GM18951 (cell line): ENCODE data around the gene COL1A2.

Experiments used
- POLR2A ChIP-seq: IDR thresholded peaks from 4 replicates; pipeline ENCODE4 v1.6.1; 2011; ENCODE audit warnings: mild to moderate bottlenecking; ENCODE audit not compliant: insufficient read length, insufficient read depth; ENCODE audit errors: extremely low read depth
- in situ Hi-C: fragments of 300-500 bp; cut with MboI; formaldehyde crosslinking; loops from one replicate; pipeline ENCODE4 v1.12.0; 2022; ENCODE audit warnings: low sequenced_read_pairs, mixed read lengths, inconsistent platforms; ENCODE audit not compliant: unreplicated experiment

Gene COL1A2

DNA sequence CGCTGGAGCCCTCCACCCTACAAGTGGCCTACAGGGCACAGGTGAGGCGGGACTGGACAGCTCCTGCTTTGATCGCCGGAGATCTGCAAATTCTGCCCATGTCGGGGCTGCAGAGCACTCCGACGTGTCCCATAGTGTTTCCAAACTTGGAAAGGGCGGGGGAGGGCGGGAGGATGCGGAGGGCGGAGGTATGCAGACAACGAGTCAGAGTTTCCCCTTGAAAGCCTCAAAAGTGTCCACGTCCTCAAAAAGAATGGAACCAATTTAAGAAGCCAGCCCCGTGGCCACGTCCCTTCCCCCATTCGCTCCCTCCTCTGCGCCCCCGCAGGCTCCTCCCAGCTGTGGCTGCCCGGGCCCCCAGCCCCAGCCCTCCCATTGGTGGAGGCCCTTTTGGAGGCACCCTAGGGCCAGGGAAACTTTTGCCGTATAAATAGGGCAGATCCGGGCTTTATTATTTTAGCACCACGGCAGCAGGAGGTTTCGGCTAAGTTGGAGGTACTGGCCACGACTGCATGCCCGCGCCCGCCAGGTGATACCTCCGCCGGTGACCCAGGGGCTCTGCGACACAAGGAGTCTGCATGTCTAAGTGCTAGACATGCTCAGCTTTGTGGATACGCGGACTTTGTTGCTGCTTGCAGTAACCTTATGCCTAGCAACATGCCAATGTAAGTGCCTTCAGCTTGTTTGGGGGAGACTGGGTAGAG is at the start of gene COL1A2:
TSS of gene COL1A2 (plus strand) at position 459 of the 704 bp plus-strand sequence. CDS start at position 596, 137 bp downstream.
- no peak for TF ChIP-seq POLR2A
- in situ Hi-C loops, result loop anchor here (25.0 kb wide), 2 partner anchors 257 to 482 kb away; partner anchors contain the start of genes GNG11 and GNGT1

DNA sequence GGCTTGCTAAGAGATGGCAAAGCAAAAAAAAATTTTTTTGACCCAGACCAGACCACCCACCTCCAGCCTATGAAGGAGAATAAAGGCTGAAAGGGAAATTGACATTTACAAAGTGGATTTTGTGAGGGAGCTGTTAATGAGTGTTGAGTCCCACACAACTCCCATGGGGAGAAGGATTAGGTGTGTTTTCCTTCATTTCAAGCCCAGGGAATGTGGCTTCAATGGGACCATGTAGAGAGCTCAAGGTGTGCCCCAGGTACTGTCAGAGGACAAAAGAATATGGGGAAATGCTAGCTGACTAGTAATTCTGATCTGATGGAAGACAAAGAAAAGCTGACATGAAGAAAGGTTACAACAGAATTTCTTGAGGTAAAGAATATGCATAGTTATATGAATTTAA is 48.8 kb upstream of the COL1A2 start:
- no peak for TF ChIP-seq POLR2A
- in situ Hi-C loops, result no loop called here

DNA sequence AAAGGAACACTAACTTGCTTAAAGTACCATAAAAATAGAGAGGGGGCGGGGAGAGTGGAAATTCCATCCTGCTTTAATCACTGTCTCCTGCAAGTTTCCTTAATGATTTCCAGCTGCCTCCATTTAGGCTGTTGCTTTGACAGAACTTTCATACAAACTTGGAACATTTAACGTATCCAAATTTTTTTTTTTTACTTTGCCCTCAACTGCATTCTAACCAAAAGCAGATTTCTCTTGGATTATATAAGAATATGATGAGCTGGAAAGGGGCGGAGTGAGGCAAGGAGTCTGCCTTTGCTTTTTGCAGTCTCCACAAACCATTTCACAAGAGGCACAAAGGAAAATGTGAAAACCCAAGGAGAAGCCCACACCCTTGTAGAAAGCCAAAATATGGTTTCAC is 46.6 kb upstream of the COL1A2 start:
- TF ChIP-seq POLR2A, result no peak
- in situ Hi-C loops, result no loop called here

DNA sequence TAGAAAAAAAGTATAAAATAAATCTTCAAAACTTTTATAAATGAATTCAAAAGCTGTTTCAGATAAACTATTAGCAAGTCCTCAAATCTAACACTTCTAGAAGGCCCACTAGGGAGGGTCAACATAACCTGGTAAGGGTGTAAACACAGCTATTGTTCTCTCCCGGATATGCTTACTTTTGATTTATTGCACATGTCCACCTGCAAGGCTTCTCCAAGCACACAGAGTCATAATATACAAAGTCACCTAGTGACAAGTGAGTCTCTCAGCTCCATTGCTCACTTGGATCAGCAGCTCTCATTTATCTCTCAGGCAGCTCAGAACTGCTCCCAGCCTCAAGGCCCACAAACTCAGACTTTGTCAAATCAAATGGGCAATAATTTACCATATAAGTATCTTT is 44.0 kb upstream of the COL1A2 start:
- no peak for TF ChIP-seq POLR2A
- in situ Hi-C loops, result no loop called here

DNA sequence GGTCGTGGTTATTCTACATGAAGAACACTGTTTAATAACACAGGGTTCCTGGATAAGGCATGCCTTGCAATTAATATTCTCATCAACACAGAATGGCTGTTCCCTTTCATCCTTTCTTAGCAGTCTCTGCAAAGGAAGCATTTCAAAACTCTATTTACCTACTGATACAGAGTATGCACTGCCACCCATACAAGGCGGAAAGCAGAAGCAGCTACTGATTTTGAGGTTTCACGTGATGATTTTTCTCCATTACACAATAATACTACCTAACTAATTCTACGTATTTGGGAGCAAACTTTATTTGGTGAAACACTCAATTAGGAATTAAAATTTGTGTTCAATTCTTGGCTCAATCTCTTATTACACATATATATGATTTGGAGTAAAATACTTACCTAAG is 43.0 kb upstream of the COL1A2 start:
- in situ Hi-C loops, result no loop called here
- no peak for TF ChIP-seq POLR2A

DNA sequence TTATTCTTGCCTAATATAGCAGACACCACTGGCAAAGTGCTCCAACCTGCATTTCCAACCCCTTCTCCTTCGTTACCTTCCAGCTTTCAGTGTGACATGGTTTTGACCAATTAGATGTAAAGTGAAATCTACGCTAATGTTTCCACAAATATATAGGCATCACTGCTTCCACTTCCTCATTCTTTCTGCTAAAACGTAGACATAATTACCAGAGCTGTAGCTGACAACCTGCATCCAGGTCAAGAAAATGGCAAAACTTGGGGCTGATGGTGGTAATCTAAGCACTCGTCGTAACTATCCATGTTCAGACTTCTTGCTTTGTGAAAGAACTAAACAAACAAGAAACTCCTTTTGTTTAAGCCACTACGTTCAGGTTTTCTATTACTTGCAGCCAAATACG is 41.8 kb upstream of the COL1A2 start:
- no peak for TF ChIP-seq POLR2A

DNA sequence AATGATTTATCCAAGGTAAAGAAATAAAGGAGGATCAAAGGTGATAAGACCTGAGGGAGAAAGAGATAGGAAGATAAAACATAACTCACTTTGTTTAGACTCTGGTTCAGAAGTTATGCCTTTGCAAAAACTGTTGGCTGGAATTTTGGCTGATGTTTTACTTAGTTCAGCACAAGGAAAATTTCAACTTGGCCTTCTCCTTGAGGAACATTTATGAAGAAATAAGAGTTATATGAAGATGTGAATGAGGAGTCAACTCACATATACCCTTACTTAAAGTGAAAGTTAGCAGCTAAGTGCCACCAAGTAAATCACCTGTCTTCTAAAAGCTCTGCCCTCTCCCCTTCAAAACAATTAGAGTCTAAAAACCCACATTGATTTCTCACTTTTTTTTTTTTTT is 39.7 kb upstream of the COL1A2 start:
- in situ Hi-C loops, result no loop called here
- no peak for TF ChIP-seq POLR2A

More for the DNA sequence above, 41.8 kb upstream of the COL1A2 start:
- in situ Hi-C loops, result no loop called here

DNA sequence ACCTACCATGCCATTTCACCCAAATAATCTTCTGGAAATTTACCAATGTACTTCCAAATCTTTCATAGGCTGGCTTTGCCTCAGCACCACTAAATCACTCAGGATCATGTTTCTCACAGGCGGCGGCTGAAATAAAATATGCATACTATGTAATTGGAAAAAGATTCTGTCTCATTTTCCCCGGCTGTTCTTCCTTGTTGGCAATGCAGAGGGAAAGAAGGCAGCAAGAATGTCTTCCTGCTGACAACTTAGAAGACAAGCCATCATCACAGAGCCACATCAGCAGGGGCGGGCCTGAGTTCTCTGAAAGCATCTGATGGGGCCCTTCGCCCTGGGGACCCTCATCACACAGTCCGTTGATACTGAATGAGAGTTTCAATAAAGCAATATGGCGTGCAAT is 39.2 kb upstream of the COL1A2 start:
- TF ChIP-seq POLR2A, result no peak
- in situ Hi-C loops, result no loop called here

DNA sequence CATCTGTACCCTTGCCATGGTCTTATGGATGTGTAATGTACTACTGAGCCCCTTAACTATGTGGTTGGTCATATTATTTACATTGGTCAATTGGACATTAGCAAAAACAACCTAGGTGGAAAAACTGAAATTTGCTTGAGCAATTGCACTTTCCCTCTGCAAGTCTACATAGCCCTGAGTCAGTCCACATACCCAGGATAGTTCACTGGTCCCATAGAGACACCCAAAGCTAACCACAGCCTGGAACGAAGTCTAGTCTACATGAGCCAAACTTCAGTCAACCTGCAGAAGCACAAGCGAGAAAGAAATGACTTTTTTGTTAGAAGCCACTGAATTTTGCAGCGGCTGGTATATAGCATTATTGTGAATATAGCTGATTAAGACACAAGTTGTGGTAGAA is 37.6 kb upstream of the COL1A2 start:
- TF ChIP-seq POLR2A, result no peak
- in situ Hi-C loops, result no loop called here

DNA sequence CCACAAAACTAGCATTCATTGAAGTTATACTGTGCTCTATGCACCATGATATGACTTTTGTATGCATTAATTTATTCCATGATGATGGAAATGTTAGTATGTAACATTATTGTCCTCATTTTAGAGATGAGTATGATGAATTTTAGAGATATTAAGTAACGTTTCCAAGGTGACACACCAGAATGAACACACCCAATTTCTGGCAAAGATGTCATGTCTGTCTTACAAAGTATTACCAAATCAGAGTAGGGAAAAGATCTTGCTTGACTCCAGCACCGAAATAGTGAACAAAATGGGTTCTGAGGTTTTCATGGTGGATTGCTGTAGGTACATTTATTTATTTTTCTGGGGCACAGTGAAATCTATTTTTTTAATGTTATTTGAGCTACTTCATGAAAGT is 33.8 kb upstream of the COL1A2 start:
- in situ Hi-C loops, result no loop called here
- TF ChIP-seq POLR2A, result no peak

DNA sequence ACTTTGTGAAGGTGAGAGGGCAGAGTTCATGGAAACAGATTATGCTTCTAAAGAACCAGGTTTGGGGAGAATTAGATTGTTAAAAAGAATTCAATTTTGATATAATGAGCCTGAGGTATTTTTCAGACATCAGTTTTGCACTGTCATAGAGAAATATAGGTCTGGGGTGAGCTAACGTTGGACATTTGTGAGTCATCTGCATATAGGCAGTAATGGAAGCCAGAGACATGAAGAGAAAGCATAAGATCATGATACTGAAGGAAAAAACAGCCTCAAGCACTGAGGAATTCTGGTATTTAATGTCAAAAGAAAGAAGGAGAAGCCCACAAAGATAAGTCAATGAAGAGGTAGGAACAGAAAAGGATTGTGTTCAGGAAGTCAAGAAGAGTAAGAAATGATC is 32.4 kb upstream of the COL1A2 start:
- in situ Hi-C loops, result no loop called here
- TF ChIP-seq POLR2A, result no peak

DNA sequence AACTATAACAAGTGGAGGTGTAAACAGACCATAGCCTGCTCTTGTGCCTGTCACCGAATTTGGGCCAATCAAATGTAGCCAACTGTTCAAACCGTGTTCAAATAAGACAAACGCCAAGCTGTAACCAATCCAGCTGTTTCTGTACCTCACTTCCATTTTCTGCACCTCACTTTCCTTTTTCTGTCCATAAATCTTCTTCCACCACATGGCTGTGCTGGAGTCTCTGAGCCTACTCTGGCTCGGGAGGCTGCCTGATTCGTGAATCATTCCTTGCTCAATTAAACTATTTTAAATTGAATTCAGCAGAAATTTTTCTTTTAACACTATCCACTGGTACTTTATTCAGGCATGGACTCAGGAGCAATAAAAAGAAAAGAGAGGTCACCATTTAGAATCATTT is 29.9 kb upstream of the COL1A2 start:
- in situ Hi-C loops, result no loop called here
- no peak for TF ChIP-seq POLR2A

DNA sequence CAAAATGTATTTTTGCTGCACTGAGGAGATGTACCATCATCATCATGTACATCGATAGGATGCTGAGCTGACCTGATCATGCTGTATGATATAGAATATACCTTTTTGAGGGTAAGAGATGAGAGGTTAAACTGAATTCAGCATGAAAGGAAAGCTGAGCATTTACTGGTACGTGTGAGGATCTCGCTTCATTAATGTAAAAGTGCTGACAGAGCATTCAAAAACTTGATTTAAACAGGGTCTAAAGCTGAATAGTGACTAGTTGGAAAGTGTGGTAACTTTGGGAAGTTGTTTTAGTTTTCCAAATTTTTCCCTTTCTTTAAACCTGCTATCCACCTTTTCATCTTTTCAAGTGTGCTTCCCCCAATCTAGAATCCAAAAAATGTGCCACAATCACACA is 28.5 kb upstream of the COL1A2 start:
- in situ Hi-C loops, result no loop called here
- no peak for TF ChIP-seq POLR2A

DNA sequence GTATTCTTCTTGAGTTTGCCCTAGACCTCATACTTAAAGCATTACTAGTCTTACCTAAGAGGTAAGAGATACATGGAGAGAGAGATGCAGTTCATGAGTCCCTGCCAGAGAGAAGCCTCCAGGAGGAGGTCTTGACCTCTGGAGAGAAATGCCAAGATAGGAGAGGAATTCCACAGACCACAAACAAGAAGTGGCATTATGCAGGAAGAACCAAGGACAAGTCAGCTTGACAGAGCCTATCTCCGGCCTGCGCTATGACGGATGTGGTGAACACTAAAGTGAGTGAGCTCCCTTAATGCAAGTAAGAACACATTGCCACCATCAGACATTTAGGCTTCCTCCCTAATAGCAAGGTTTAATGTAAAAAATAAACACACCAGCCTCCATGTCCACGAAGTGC is 27.9 kb upstream of the COL1A2 start:
- in situ Hi-C loops, result no loop called here
- no peak for TF ChIP-seq POLR2A

DNA sequence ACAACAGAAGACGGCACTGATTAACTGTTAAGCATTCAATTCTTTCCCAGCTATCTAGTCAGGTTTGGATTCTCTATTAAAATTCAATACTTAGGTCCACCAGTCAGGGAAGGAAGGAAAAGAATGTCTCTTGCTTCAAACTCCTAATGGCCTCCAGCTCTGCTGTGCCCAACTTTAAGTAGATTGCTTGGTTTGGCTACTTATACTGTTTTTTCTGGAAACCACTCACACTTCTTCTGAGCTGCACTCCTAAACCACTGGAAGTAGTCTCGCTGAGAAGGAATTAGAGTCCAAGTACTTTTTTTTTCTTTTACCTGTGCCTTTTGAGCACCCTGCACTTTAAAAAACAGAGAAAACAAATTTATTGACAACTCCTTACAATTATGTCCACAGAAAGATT is 26.7 kb upstream of the COL1A2 start:
- no peak for TF ChIP-seq POLR2A
- in situ Hi-C loops, result no loop called here
